Measurements from ENCODE around the gene KNDC1. TPM values are rescaled to one million over a fixed set of nuclear protein-coding genes. Genes with fewer than 3 reads are reported as not detected.

Gene KNDC1
- total RNA-seq, 4 donors from 2014 or later, result 3.7 to 5.9 (median 4.8) TPM

DNA sequence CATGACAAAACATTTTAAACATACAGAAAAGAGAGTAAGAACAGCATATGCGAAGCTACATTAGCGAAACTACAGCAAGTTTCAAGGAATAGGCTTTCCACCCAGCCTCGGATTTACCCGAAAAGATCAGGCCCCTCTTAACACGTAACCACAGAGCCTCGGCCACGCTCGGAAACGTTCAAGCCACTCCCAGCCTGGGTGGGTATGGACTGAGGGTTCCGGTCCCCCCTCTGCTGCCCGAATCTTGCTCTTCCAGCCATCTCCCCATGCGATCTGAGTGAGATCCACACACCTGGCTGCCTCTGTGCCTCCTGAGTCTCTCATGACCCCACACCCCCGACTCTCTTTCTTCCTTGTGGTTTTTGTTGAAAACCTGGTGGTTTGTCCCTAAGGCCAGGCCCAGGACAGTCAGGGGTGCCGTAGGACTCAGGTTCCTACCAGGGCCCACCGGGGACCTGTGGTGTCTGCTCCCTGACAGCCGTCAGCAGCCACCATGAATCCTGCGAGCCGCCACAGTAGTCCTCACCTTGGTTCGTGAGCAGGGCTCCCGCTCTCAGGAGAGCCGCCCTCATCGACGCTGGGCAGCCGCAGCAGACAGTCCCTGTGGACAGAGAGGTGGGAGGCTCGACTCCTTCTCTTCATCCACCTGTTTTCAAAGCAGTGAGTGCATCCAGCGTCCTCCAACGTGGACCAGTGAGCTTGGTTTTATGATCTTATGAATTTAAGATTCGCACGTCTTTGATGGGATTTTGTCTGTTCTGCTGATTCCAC is 18.5 kb downstream of the KNDC1 start:
- no peaks in the 10 kb centered on the region for H3K36me3 ChIP-seq
- no peaks in the 10 kb centered on the region for H3K9me3 ChIP-seq
- no peaks in the 10 kb centered on the region for H3K4me1 ChIP-seq
- TF ChIP-seq, protein P1, sequence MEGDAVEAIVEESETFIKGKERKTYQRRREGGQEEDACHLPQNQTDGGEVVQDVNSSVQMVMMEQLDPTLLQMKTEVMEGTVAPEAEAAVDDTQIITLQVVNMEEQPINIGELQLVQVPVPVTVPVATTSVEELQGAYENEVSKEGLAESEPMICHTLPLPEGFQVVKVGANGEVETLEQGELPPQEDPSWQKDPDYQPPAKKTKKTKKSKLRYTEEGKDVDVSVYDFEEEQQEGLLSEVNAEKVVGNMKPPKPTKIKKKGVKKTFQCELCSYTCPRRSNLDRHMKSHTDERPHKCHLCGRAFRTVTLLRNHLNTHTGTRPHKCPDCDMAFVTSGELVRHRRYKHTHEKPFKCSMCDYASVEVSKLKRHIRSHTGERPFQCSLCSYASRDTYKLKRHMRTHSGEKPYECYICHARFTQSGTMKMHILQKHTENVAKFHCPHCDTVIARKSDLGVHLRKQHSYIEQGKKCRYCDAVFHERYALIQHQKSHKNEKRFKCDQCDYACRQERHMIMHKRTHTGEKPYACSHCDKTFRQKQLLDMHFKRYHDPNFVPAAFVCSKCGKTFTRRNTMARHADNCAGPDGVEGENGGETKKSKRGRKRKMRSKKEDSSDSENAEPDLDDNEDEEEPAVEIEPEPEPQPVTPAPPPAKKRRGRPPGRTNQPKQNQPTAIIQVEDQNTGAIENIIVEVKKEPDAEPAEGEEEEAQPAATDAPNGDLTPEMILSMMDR (IDR thresholded peaks at IDR 0.05), result no peak
- TF ChIP-seq POLR2A (IDR thresholded peaks at IDR 0.05) (no peak), EP300 (IDR thresholded peaks at IDR 0.05) (no peak)
- H3K27me3 ChIP-seq, result no peaks in the 10 kb centered on the region
- H3K27ac ChIP-seq, result no peak overlapping the region
- no peak for DNase-seq (ENCODE audit: low spot score in 2 of 2)
- 88 to 90% methylated on average over 21 to 29 of the region's 29 CpGs for WGBS, 2 donors
- no peak overlapping the region for H3K4me3 ChIP-seq

DNA sequence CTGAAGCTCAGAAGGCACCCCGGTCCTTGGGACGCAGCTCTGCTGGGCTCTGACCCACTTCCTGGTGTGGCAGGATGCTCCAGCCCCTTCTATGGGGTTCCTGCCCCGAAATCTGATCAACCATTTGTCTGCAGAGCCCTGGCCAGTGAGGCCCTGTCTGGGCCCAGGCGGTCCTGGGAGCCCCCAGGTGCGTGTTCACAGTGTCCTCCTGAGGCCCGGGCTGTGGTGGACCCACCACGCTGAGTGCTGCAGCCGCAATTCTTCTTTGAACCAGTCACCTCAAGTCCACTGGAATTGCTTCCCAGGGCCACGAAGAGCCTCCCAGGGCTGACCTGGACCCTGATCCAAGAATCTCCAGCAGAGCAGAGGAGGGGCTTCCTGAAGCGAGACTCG is 19.1 kb downstream of the KNDC1 start:
- 74 to 84% methylated on average over 8 to 10 of the region's 11 CpGs for WGBS, 2 donors
- no peaks in the 10 kb centered on the region for H3K36me3 ChIP-seq
- no peak overlapping the region for H3K4me3 ChIP-seq
- TF ChIP-seq, protein P1 (IDR thresholded peaks at IDR 0.05), result no peak
- TF ChIP-seq POLR2A (IDR thresholded peaks at IDR 0.05) (no peak), EP300 (IDR thresholded peaks at IDR 0.05) (no peak)
- no peaks in the 10 kb centered on the region for H3K27me3 ChIP-seq
- H3K9me3 ChIP-seq, result no peaks in the 10 kb centered on the region
- H3K4me1 ChIP-seq, result no peaks in the 10 kb centered on the region
- no peak overlapping the region for H3K27ac ChIP-seq
- DNase-seq (ENCODE audit: low spot score in 2 of 2), result no peak

DNA sequence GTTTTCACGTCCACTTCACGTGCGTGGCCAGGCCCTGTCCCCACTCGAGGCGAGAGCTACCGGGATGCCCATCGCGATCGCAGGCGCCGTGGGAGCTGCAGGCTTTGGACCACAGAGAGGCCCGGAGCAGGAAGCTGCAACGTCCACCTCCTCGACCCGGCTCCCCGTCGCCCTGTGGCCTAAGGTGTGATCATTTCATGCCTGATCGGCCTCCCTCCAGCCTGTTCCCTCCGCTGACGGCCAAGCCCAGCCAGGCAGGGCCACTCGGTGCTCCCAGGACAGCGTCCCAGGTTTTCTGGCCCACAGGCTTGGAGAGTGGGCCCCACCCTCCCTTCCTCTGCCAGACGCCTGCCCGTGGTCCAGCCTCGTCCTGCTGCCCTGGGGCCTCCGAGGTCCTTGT is 19.6 kb downstream of the KNDC1 start:
- Histone ChIP-seq H3K4me1 (no peaks in the 10 kb centered on the region), H3K27ac (no peak overlapping the region), H3K36me3 (no peaks in the 10 kb centered on the region), H3K9me3 (no peaks in the 10 kb centered on the region), H3K27me3 (no peaks in the 10 kb centered on the region), H3K4me3 (no peak overlapping the region)
- DNase-seq (ENCODE audit: low spot score in 2 of 2), result no peak
- TF ChIP-seq, protein P1 (IDR thresholded peaks at IDR 0.05), result no peak
- TF ChIP-seq POLR2A (IDR thresholded peaks at IDR 0.05) (no peak), EP300 (IDR thresholded peaks at IDR 0.05) (no peak)
- WGBS, 2 donors, result 68 to 69% methylated on average over 26 of the region's 26 CpGs

DNA sequence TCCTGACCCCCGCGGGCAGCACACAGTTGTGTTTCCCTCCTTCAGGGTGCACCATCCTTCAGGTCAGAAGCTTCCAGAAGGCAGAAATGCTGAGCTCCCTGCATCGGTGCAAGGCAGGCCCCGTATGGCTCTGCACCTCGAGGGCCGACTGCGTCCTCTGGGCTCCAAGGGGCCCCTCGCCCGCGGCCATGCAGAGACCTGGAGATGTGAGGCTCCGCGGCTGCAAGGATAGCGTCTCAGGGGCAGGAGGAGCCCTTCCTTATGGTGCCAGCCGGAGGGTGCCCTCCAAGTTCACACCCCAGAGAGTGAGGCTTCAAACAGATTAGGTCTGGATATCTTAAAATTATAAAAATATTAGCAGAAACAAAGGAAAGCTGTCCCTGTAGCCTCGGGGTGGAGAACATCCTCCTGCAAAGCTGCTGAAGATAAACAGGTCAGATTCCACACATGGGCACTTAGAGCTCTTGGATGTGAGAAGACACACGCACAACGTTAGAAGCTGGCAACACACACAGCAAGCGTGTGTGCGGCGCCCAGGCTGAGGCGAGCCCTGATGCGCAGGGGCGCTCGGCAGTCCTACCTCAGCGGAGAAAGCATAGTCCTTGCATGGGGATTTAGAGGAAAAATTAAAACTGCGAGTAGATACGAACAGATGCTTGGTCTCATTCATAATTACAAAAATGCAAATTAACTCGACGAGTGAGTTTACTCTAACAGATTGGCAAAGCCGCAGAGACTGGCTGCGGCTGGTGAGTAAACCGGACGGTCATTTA is 20.4 kb downstream of the KNDC1 start:
- TF ChIP-seq EP300 (IDR thresholded peaks at IDR 0.05) (no peak), POLR2A (IDR thresholded peaks at IDR 0.05) (no peak)
- TF ChIP-seq, protein P1 (IDR thresholded peaks at IDR 0.05), result no peak
- no peak overlapping the region for H3K4me3 ChIP-seq
- H3K27ac ChIP-seq, result no peak overlapping the region
- no peaks in the 10 kb centered on the region for H3K36me3 ChIP-seq
- H3K4me1 ChIP-seq, result no peaks in the 10 kb centered on the region
- no peaks in the 10 kb centered on the region for H3K27me3 ChIP-seq
- DNase-seq (ENCODE audit: low spot score in 2 of 2), result no peak
- no peaks in the 10 kb centered on the region for H3K9me3 ChIP-seq
- WGBS, 2 donors, result 82 to 89% methylated on average over 33 of the region's 33 CpGs
